HG02885 (cell line): ENCODE results near the gene RFK.

Source experiments
- ATAC-seq: cut with Tn5 transposase; IDR thresholded peaks from one replicate; pipeline ENCODE4 v1.9.1; 2021; ENCODE audit warnings: mild to moderate bottlenecking; ENCODE audit not compliant: unreplicated experiment, poor library complexity

The RFK gene

GRCh38 chr9:76413658-76414057 lies 19.4 kb upstream of the RFK start:
- ATAC-seq, result no peak

DNA sequence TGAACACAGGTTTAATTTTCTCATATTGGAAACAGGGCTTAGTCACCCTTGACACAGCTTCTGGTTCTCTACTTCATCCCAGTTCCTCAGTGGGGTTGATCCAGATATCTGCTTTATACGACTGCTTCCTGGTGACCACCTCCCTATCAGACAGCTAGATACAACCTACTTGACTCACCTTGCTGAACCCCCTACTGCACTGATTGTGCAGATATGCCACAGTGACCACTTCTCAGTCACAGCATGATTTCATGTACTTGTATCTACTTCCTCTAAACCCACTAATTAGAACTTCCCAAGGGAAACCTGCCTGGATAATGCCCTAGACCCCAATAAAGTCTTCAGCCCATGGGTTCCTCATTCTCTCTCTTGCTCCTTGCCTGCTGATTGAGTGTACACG lies 18.4 kb upstream of the RFK start:
- no peak for ATAC-seq

- no peak for ATAC-seq
Observed at GRCh38 chr9:76405868-76406267, 11.6 kb upstream of the RFK start.

GRCh38 chr9:76405340-76405739 lies 11.1 kb upstream of the RFK start:
- ATAC-seq, result no peak

GRCh38 chr9:76404401-76404800 lies 10.2 kb upstream of the RFK start:
- no peak for ATAC-seq

GRCh38 chr9:76403352-76403751 lies 9.1 kb upstream of the RFK start:
- peak; percentile 86 for ATAC-seq

- ATAC-seq, result no peak
Observed at GRCh38 chr9:76401580-76402354, 7.5 kb upstream of the RFK start.

DNA sequence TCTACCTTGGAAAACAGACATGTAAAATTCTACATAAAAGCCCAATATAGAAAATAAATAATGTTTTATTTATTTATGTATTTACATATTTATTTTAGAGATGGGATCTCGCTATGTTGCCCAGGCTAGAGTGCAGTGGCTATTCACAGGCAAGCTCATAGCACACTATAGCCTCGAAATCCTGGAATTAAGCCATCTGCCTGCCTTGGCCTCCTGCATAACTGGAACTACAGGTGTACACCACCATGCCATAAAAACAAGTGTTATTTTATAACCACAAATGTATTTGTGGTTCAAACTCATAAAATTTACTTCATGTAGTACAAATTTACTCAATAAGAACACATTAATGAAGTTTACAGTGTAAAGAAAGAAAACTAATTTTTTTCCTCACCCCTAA lies 7.0 kb upstream of the RFK start:
- no peak for ATAC-seq

DNA sequence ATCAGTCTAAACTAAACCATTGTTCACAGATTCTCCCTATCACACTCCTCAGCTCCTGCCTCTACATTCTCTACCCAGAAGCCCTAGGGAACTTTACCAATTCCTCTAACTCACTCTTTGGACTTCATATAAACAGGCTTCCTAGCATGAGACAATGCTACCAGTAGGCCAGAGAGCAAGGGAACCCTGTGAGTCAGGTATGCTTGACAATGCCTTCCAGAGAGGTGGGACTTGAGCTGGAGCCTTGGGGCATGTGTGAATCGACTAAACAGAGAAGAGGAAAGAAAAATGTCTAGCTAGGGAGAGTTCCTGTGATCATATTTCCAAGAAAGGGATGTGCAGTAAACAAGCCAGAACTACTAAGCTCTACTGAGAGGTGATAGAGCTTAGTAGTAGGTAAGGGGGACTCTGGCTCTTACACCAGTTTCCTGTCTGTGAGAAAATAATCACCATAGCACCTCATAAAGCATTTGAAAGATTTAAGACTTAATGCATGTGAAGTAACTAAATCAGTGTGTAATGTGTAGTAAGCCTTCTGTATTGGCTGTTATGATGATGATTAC lies 6.4 kb upstream of the RFK start:
- ATAC-seq, result no peak

- no peak for ATAC-seq
Observed at GRCh38 chr9:76399856-76400255, 5.6 kb upstream of the RFK start.

GRCh38 chr9:76396597-76396996 lies 2.4 kb upstream of the RFK start:
- ATAC-seq, result no peak

DNA sequence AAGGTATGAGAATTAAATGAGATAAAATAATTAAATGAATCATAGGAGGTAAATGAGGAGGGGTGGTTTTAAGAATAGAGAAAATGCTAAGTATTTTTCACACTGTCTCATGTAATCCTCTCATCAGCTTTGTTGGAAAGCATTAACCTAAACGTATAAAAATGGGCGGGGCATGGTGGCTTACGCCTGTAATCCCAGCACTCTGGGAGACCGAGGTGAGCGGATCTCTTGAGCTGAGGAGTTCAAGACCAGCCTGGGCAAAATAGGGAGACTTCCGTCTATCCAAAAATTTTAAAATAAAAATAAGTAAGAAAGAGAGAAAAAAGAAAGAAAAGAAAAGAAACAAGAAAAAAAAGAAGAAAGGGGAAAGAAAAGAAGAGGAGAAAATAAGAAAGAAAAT lies 1.9 kb upstream of the RFK start:
- ATAC-seq, result no peak

GRCh38 chr9:76395381-76395780 lies 1.2 kb upstream of the RFK start:
- no peak for ATAC-seq

DNA sequence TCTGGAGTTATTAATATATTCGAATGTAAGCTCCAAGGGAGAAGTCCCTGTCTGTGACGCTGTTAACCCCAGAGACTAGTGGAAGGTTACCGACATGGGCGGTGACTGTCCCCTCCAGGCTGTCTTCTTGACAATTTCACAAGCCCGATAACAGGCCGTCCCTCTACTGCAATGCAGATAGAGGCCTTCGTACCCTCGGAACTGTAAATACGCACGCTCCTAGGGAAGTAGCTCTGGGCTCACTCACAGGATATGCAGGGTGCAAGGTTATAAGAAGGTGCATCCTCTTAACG lies 680 bp upstream of the RFK start:
- ATAC-seq, result peak; percentile 53

GRCh38 chr9:76390656-76391055 lies 3.6 kb downstream of the RFK start:
- ATAC-seq, result no peak

DNA sequence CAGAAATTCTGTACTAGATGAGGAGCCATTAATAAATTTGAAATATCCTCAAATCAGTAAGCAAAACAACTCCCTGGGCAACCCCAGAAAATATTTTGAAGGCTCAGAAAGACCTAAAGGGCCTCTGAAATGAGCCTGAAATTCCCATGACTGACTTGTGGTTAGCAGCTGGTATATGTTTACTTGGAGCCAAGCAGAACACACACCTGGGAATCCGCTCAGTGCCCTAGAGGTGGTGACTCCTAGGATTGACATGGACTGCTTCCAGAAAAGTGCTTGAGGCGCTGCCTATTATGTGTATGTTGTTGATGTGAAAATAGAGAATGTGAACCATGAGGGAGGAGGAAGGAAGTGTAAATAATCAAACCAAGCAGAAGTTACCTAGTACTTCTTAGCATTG lies 14.7 kb downstream of the RFK start:
- no peak for ATAC-seq

GRCh38 chr9:76378367-76379073 lies 15.7 kb downstream of the RFK start:
- no peak for ATAC-seq

DNA sequence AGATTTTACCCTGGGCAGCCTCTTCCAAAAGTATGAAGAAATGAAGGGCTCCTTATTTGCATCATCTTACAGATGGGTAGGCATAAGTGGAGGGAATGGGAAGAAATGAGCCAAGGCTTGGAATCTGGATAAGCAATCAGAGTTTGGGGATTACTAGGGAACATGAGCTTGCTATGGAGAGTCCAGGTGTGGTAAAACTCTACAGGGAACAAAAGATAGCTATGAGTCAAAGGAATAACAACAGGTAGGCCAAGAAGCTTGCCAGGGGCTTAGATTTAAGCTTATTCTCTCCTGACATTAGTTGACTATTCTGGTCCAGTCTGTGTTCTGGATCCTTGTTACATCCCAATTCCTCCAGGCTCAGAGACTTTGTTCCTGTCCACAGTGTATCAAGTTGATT lies 16.4 kb downstream of the RFK start:
- no peak for ATAC-seq

DNA sequence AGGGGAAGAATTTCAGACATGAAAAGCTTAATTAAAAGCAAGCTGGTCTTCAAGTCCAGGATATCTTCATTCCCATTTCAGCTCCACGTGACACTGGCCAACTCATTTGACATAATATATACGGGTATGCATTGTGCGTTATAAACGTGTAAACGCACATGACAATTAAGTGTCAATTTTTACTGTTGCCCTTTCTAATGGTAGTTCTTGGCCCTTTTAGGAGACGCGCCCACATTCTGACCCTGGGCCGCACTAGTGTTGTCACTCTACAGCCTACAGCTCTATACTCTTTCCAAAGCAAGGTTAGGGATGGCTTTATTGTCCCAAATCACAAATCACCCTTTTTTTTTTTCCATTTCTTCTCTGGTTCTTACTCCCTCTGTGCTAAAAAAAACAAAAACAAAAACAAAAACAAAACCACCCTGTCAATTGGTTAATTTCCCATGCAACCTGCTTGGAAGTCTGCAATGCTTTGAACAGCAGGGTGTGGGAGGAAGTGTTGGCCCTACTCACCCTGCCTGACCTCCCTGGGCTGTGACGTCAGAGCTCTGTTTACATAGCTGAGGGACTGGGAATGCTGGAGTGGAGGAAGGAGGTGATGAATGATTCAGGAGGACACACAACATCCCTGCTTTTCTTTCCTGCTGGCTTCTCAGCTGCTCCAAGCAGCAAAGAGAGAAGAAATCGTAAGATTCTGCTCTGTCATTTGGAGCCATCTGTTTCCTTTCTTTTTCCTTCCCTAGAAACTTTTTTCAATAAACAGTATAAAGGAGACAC lies 19.3 kb downstream of the RFK start:
- ATAC-seq, result no peak

DNA sequence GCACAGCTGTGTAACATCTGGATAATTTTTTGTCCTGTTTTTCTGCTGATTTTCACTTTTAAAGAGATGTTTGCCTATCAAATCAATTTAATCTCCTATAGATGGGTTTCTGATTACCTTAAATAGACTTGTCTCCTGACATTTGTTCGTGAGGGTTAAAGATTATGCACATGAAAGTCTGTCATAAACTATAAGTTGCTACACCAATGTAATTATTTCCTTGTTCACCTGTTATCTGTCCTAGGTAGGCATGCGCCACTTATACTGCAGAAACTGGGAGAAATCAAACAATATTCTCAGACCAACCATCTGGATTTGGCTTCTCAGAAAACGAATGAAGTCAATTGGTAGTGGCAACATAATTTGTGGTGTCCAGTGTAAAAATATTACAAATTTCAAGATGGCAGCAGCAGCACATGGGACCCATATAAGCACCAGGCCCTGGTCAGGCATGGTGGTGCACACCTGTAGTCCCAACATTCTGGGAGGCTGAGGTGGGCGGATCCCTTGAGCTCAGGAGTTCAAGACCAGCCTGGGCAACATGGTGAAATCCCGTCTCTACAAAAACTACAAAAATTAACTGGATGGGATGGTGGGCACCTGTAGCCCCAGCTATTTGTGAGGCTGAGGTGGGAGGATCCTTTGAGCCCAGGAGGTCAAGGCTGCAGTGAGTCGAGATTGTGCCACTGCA lies 20.3 kb downstream of the RFK start:
- no peak for ATAC-seq
